Measurements from ENCODE around the gene HACE1. TPM values are rescaled to one million over a fixed set of nuclear protein-coding genes. Genes with fewer than 3 reads are reported as not detected.

The HACE1 gene
- total RNA-seq, 6 donors from 2014 or later = 6.3 to 25.3 (median 14.7) TPM

DNA sequence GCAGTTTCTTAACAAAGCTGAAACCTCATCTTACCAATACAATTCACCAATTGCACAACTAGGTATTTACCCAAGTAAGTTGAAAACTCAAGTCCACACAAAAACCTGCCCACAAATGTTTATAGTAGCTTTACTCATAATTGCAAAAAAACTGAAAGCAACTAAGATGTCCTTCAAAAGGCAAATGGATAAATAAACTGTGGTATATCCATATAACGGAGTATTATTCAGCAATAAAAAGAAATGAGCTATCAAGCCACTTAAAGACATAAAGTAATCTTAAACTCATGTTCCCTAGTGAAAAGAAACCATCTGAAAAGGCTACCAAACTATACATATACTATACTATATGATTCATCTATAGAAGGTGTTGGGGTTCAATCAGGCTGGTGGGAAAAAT, 179.7 kb downstream of the HACE1 start:
- 43 to 96% methylated on average over 1 of the region's 1 CpG for WGBS, 2 donors
- Histone ChIP-seq H3K27ac (no peak overlapping the region), H3K4me1 (peaks cover 0 to 7% (median 2%) of the 10 kb centered on the region in 4 donors), H3K27me3 (no peaks in the 10 kb centered on the region), H3K9me3 (peaks cover 0 to 10% (median 5%) of the 10 kb centered on the region in 4 donors), H3K4me3 (no peak overlapping the region), H3K36me3 (no peaks in the 10 kb centered on the region)
- TF ChIP-seq POLR2AphosphoS5 (IDR thresholded peaks at IDR 0.05) = no peak
- TF ChIP-seq EP300 (IDR thresholded peaks at IDR 0.05) = no peak
- TF ChIP-seq, protein P1, sequence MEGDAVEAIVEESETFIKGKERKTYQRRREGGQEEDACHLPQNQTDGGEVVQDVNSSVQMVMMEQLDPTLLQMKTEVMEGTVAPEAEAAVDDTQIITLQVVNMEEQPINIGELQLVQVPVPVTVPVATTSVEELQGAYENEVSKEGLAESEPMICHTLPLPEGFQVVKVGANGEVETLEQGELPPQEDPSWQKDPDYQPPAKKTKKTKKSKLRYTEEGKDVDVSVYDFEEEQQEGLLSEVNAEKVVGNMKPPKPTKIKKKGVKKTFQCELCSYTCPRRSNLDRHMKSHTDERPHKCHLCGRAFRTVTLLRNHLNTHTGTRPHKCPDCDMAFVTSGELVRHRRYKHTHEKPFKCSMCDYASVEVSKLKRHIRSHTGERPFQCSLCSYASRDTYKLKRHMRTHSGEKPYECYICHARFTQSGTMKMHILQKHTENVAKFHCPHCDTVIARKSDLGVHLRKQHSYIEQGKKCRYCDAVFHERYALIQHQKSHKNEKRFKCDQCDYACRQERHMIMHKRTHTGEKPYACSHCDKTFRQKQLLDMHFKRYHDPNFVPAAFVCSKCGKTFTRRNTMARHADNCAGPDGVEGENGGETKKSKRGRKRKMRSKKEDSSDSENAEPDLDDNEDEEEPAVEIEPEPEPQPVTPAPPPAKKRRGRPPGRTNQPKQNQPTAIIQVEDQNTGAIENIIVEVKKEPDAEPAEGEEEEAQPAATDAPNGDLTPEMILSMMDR (IDR thresholded peaks at IDR 0.05) = no peak
- TF ChIP-seq POLR2A (IDR thresholded peaks at IDR 0.05) = no peak
- ATAC-seq (ENCODE audit: low FRiP score in 2 of 2) = no peak
- DNase-seq = no peak

Small RNAs within 50 kb of the gene (small RNA-seq; reads per million reads assigned to genes)
- gene RNU6-897P = 0 reads per million in 4 donors

Other genes with a start within 250 kb of the HACE1 start
- gene LIN28B, start 97.2 kb upstream of the HACE1 start, total RNA-seq = under 1 TPM in 2 of 6 donors, not detected in 4; 0.10 to 0.49 TPM